Fibroblast of lung (primary cell): Measurements from ENCODE around the gene TPO.

Experiments used
- CTCF ChIP-seq, 2 donors: IDR thresholded peaks in 1 of 2; conservative IDR thresholded peaks in 1 of 2; 1 replicate in 1 of 2; 2 replicates in 1 of 2; pipeline ENCODE4 v1.5.1; 2011 to 2012; ENCODE audit warnings: low read length in 2 of 2, control low read depth in 1 of 2, inconsistent platforms in 1 of 2, low read depth in 1 of 2, mild to moderate bottlenecking in 1 of 2
- EZH2 ChIP-seq: IDR thresholded peaks from 2 replicates; pipeline ENCODE4 v1.5.1; 2012; ENCODE audit warnings: low read length, control low read depth, mild to moderate bottlenecking; ENCODE audit errors: missing control alignments

GRCh38 chr2:1528273-1529064 lies 115.2 kb downstream of the TPO start:
- no peak for TF ChIP-seq CTCF (conservative IDR thresholded peaks at IDR 0.05 in 1 of 2, IDR thresholded peaks at IDR 0.05 in 1 of 2; ENCODE audit: low read depth in 1 of 2, low read length in 2 of 2)
- TF ChIP-seq EZH2, result no peak
